Brain microvascular endothelial cell (primary cell): ENCODE data around the gene KERA.

Experiments used
- DNase-seq: peaks from one replicate; pipeline ENCODE4 v3.0.0-alpha.2; 2020
- H3K27ac ChIP-seq: fragments of 250-450 bp; sonication (Bioruptor Pico); 2 replicates; pipeline ENCODE4 v1.5.1; 2020; ENCODE audit warnings: mild to moderate bottlenecking, moderate library complexity
- H3K27me3 ChIP-seq: fragments of 250-450 bp; sonication (Bioruptor Pico); replicated peaks from 2 replicates; pipeline ENCODE4 v1.5.1; 2020; ENCODE audit warnings: mild to moderate bottlenecking
- H3K36me3 ChIP-seq: fragments of 250-450 bp; sonication (Bioruptor Pico); replicated peaks from 2 replicates; pipeline ENCODE4 v1.5.1; 2020; ENCODE audit warnings: mild to moderate bottlenecking
- H3K4me3 ChIP-seq: 2 replicates; pipeline ENCODE4 v1.5.1; 2011; ENCODE audit warnings: low read depth, mild to moderate bottlenecking, control low read depth, low read length, moderate library complexity
- CTCF ChIP-seq: IDR thresholded peaks from 2 replicates; pipeline ENCODE4 v1.5.1; 2011; ENCODE audit warnings: low read depth, mild to moderate bottlenecking, moderate library complexity, low read length, control low read depth, inconsistent platforms; ENCODE audit errors: missing control alignments
- in situ Hi-C: cut with HindIII; loops from 2 replicates; pipeline ENCODE4 v1.10.0; 2017; ENCODE audit warnings: low sequenced_read_pairs, low pct_ligation_motif_present

The KERA gene

GRCh38 chr12:91072931-91073330 is 15.1 kb upstream of the KERA start:
- no peak for DNase-seq
- H3K27me3 ChIP-seq, result no peaks in the 10 kb centered on the region
- no peak overlapping the region for H3K27ac ChIP-seq
- H3K4me3 ChIP-seq, result no peak overlapping the region
- H3K36me3 ChIP-seq, result no peaks in the 10 kb centered on the region
- TF ChIP-seq CTCF, result no peak
- in situ Hi-C loops, result no loop called here

GRCh38 chr12:91070936-91071335 is 13.1 kb upstream of the KERA start:
- TF ChIP-seq CTCF, result no peak
- H3K4me3 ChIP-seq, result no peak overlapping the region
- in situ Hi-C loops, result no loop called here
- DNase-seq, result no peak
- H3K36me3 ChIP-seq, result no peaks in the 10 kb centered on the region
- no peak overlapping the region for H3K27ac ChIP-seq
- no peaks in the 10 kb centered on the region for H3K27me3 ChIP-seq

- no peak overlapping the region for H3K4me3 ChIP-seq
- TF ChIP-seq CTCF, result no peak
- H3K27me3 ChIP-seq, result no peaks in the 10 kb centered on the region
- H3K36me3 ChIP-seq, result no peaks in the 10 kb centered on the region
- H3K27ac ChIP-seq, result no peak overlapping the region
- no peak for DNase-seq
- in situ Hi-C loops, result no loop called here
Observed at GRCh38 chr12:91065396-91065795, 7.6 kb upstream of the KERA start.

- no peak for DNase-seq
- TF ChIP-seq CTCF, result no peak
- Histone ChIP-seq H3K4me3 (no peak overlapping the region), H3K27me3 (no peaks in the 10 kb centered on the region), H3K27ac (no peak overlapping the region), H3K36me3 (no peaks in the 10 kb centered on the region)
- in situ Hi-C loops, result no loop called here
Observed at GRCh38 chr12:91064640-91065039, 6.8 kb upstream of the KERA start.

- in situ Hi-C loops, result no loop called here
- no peak for TF ChIP-seq CTCF
Observed at GRCh38 chr12:91061091-91061490, 3.3 kb upstream of the KERA start.

GRCh38 chr12:91059211-91059610 is 1.4 kb upstream of the KERA start:
- H3K27ac ChIP-seq, result no peak overlapping the region
- DNase-seq, result no peak
- H3K27me3 ChIP-seq, result no peaks in the 10 kb centered on the region
- H3K4me3 ChIP-seq, result no peak overlapping the region
- no peaks in the 10 kb centered on the region for H3K36me3 ChIP-seq
- TF ChIP-seq CTCF, result no peak
- in situ Hi-C loops, result no loop called here

More at GRCh38 chr12:91061091-91061490, 3.3 kb upstream of the KERA start:
- H3K36me3 ChIP-seq, result no peaks in the 10 kb centered on the region
- H3K27me3 ChIP-seq, result no peaks in the 10 kb centered on the region
- no peak overlapping the region for H3K27ac ChIP-seq
- DNase-seq, result no peak
- H3K4me3 ChIP-seq, result no peak overlapping the region
